GM18951 (cell line): ENCODE measurements around the gene TSEN54.

Experiments
- POLR2A ChIP-seq: IDR thresholded peaks from 4 replicates; pipeline ENCODE4 v1.6.1; 2011; ENCODE audit warnings: mild to moderate bottlenecking; ENCODE audit not compliant: insufficient read length, insufficient read depth; ENCODE audit errors: extremely low read depth
- in situ Hi-C: fragments of 300-500 bp; cut with MboI; formaldehyde crosslinking; loops from one replicate; pipeline ENCODE4 v1.12.0; 2022; ENCODE audit warnings: low sequenced_read_pairs, mixed read lengths, inconsistent platforms; ENCODE audit not compliant: unreplicated experiment

TSEN54 gene

DNA sequence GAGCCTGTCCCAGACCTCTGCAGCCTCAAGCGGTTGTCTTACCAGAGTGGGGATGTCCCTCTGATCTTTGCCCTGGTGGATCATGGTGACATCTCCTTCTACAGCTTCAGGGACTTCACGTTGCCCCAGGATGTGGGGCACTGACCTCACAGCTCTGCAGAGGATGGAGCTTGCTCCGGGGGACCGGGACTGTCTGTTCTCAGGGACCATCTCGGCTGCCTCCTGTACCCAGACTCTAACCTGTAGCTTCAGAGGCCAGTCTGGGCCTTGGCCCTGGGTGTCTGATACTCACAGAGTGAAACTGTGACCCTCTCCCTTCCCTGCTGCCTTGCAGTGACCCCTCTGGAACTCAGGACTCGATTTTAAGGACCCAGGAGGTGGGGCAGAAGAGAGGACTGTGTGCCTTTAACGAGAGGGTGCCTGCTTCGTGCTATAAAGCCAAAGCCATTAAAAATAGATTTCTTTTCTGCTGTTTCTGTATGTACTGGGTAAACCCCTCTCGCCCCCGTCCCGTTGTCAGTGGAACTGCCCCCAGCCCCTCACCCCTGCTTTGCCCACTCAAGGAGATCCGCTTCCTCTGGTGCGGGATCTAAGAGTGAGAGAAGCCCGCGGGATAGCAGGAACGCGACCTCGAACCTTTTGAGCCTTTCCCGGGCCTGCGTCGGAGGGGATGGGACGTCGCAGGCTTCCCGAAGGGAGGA lies 8.1 kb downstream of the TSEN54 start:
- in situ Hi-C loops, result no loop called here
- TF ChIP-seq POLR2A, result no peak

DNA sequence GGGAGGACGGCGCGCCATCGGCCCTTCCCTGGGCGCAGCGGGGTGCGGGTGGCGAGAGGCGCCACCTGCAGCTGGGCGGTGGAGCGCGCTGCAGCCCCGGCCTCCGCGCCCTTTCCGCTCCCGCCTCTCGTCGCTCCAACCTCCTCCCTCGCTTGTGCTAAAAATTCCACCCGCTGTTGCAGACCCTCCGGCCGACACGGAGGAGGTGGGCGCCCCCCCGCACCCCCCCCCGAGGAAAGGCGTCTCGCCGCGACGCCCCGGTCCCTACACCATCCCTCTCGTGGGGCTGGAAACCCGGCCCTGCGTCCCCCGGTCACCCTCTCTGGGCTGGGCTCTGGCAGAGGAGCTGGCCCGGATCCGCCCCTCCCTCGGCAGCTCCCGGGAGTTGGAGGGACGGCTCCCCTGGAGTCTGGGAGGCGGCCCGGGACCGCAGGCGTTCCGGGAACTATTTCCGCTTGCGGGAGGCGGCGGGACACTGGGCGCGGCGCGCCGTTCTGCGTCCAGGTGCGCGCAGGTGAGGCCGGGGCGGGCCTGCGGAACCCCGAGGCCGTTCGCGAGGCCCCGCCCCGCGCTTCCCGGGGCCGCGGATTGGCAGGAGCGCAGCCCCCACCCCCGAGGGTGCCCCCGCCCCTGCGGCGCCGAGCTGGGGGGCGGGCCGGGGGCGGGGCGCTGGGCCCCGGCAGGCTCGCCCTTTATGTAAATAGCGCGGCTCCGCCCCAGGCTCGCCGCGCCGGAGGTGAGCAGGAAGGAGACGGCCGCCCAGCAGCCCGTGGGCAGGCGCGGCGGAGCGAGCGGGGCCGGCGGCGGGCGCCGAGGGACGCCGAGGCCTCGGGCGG lies 8.9 kb downstream of the TSEN54 start, which contains the start of gene LLGL2:
LLGL2 (plus strand) TSS at position 728 of the 836 bp plus-strand sequence. CDS start 17,730 bp downstream, outside the sequence.
- TF ChIP-seq POLR2A, result peak; percentile 70
- in situ Hi-C loops, result no loop called here

DNA sequence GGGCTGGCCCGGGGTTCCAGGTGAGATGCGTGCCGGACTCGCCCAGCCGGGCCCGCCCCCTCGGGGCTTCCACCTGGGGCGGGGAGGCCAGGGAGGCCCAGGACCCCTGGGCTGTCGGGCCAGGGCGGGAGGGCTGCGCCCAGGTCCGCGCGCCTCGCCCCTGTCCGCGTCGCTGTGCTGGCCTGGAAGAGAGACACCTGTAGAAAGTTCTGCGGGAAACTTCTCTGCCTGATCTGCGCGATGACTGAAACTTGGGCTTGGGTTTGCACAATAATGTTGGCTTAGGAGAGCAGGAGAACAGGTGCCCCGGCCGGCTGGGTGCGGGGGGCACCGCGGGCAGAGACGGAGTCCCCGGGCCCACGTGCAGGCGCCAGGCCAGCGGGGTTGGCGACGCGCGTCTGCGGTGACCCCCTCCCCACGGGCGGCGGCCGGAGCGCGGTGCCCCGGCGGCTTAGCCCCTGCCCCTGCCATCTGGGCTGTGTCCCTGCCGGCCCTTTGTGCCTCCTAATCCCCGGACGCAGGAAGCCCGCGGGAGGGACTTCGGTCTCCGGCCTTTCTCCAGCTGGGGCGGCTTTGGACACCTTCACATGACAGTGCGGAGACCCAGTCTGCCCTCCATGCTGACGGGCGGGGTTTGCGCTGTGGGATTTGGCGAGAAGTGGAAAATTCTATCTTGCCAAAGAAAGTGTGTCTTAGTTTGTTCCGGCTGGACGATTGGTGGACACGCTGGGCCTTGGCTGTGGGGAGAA lies 9.7 kb downstream of the TSEN54 start:
- in situ Hi-C loops, result no loop called here
- TF ChIP-seq POLR2A, result no peak

DNA sequence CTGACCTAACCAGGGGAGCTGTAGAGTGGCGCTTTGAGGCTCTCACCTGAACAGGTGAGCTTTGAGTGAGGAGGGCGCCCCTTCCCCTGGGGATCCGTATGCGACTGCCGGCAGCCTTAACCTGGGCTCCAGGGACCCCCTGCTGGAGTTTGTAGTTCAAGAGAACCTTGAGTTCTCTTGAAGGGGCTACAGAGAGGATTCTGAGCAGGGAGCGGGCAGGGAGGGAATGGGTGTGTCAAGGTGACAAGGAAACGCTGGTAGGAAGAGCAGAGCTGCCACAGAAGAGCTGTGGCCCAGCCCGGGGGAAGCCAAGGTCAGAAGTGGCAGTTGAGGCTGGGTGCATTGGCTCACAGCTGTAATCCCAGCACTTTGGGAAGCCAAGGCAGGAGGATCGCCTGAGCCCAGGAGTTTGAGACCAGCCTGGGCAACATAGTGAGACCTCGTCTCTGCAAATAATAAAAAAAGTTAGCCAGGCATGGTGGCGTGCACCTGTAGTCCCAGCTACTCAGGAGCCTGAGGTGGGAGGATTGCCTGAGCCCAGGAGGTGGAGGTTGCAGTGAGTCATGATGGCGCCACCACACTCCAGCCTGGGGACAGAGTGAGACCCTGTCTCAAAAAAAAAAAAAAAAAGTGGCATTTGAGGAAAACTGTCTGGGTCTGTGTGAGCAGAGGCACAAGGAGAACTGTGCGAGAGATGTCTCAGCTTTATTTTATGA lies 10.4 kb downstream of the TSEN54 start:
- in situ Hi-C loops, result no loop called here
- TF ChIP-seq POLR2A, result no peak

DNA sequence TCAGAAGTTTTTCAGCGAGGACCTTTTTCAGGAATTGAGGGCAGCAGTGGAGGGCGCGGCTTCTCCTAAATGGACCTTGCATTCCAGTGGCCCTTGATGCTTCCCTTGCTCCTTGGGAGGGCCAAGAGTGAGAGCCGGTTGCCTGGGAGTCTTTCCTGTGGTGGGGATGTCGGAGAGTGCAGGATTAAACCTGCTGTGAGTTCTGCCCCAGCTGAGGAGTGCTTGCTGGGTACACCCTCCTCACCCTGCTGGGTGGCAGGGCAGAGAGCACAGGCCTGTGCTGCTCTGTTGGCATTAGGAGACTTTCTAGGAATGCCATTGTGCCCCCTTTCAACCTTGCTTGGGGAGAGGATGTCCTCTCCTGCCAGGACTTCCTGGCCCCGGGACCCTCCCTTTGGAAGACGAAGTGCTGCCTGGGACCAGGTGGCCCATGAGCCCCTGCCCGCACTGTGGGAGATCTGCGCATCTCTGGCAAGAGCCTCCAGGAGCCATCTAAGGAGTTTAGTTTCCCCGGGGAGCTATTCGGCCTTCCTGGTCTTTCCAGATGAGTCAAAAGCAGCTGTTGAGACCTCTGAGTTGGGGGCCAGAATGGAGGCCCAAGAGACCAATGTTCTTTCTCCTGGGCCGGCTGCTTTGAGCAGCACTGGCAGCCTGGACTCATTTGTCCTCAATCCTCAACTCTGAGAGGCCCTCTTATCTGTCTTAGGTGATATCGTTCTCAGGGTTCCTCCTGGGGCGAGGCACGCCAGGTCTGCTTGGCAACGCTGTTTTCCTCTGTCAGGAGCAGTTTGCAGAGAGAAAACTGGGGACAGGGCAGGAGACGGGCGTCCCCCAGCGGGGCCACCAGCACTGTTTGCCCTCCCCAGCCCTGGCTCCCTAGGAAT lies 14.8 kb downstream of the TSEN54 start:
- TF ChIP-seq POLR2A, result no peak
- in situ Hi-C loops, result no loop called here

DNA sequence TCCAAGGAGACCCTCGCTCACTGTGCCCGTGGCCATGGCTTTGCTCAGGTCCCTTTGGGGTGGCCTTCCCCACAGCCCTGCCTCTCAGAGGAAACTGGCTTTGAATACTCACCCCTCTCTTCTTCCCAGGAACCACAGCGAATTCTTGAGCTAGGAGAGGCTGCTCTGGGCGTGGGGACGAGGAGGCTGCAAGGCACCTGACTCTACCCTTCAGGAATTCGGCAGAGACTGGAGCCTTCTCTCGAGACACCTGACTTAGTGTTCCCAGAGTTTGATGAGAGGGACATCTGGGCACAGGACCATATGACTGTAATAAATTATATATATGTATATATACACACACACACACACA lies 15.4 kb downstream of the TSEN54 start:
- in situ Hi-C loops, result no loop called here
- TF ChIP-seq POLR2A, result no peak

DNA sequence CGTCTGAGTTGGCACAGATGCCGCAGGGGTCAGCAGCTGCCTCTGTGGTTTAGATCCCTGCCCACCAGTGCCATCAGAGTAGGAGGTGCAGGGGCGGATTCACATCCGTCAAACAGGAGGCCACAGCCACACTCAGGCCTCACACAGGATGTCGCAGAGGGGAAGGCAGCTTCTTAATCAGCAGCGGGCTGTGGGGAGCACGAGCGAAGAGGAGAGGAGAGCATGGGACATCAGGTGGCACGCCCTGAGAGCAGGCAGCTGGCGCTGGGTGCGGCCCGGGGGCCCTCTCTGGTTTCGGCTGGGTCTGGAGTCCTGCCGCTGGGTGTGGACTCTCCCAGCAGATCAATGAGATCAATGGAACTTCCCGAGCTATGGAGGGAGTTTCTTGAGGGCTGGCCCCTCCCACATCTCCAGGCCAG lies 18.8 kb downstream of the TSEN54 start:
- TF ChIP-seq POLR2A, result no peak
- in situ Hi-C loops, result no loop called here

DNA sequence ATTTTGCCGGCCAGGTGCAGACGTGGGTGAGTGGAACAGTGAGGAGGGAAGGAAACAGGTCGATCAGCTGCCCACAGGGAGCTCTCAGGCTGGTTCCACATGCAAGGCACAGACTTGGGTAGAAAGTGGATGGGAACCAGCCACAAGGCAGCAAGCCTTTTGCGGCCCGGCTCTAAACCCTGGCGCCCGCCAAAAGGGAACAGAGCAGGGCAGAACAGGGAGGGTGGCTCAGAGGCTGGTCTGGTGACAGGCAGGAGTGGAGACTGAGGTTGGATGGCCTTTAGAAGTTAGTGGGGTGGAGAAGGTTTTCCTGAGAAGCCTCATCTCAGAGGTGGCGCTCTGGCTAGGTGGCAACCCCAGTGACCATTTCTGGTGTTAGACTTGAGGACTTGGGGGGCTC lies 19.5 kb downstream of the TSEN54 start:
- no peak for TF ChIP-seq POLR2A
- in situ Hi-C loops, result no loop called here

DNA sequence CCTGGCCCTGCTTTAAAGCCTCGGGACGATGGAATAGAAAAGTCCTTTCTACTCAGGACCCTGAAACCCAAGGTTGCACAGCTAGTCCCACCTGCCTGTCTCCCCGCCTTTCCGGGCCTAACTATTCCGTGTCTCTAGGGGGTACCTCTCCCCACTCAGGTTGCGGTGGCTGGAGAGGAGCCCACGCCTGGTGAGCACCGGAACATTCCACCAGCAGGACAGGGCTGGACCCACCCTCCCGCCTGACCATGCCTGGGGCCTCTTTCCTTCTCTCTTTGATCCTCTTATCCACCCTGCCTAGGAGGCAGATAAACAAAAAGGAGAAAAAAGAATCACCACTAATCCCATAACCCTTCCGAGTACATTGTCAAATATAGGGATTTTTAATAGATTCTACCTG lies 20.0 kb downstream of the TSEN54 start:
- in situ Hi-C loops, result no loop called here
- TF ChIP-seq POLR2A, result no peak

DNA sequence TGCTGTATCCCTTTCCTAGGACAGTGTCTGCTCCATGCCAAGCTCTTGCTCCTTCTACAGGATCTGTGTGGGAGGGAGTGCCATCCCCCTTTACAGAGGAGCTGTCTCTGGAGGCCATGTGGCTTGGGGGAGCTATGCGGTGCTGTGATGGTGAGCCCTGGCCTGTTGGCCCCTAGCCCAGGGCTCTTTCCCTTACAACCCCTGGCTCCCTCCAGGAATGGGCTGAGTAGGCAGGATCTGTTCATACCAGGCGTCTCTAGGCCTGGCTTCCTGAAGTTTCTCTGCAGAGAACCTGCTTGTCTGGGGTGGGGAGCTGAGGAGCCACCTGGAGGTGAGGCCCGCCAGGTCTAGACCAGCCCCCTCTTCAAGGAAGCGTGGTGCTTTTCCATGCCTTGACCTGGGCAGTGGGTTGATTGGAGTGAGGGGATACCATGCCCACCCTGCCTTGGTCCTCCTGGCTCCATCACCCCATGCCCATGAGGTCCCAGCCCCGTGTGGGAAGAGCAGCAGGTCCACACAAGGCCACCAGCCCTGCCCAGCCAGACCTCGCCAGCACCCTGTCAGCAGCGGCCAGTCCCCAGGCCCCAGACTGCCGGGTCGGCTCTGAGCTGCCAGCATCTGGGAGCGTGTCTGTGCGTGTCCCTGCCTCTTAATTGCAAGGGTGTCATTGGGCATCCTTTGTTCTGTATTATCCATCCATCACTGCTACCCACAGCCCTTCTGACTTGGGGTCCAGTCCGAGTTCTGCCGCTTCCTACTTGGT lies 23.8 kb downstream of the TSEN54 start:
- in situ Hi-C loops, result no loop called here
- no peak for TF ChIP-seq POLR2A

DNA sequence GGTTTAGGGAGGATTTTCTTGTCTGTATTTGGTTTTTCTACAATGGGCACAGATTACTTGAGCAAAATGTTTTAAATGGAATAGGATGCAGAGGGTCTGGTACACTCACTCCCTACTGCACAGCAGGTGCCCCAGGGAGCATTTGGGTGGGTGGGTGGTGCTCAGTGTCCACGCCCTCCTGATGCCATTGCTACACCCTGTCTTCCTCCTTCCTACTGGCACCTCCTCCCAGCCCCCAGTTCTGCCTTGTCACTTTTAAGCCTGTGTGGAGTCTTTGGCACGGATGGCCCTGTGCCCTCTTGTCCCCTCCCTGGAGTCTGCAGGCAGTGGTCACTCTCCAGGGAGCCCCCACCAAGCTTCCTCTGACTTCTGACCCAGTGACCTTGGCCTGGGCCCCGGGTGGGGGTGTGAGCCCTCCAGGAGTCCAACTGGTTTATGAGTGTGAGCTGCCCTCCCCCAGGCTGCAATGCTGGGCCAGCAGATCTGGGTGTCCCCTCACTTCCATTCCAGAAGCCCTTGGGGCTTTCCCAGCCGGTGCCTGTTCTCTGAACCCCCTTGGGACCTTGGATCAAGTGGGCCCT lies 24.7 kb downstream of the TSEN54 start:
- in situ Hi-C loops, result no loop called here
- no peak for TF ChIP-seq POLR2A
